ENCODE data around the gene HLA-G. TPM values are rescaled to one million over a fixed set of nuclear protein-coding genes. Genes with fewer than 3 reads are reported as not detected.
"Not testable (repeated sequence)": the region's sequence is repeated elsewhere in the genome, so short reads cannot be mapped to it uniquely, and the experiment has no call there.

Gene HLA-G
- total RNA-seq, 2 donors from 2014 or later = 0.78 TPM; not detected in 1

DNA sequence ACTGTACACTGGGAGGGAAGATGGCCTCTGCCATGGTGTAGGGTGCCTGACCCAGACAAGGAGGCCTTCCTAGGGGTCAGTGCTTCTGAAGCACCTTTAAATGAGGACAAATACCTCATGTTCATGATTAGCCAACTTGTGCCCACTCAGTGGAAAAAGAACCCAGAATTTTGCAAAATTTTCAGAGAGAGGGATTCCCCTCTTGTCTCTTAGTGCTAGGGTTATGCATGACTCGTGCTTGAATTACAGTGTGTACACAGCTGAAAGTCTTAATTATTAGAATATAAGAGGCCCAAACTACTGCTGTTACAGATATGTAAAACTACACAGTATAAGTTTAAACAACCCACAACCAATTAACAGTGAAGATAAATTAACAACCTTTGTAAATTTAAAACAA is 38.0 kb downstream of the HLA-G start:
- intact Hi-C loops (cut with DNase I) = no loop called here
- no peak for DNase-seq
- H3K9me3 ChIP-seq = no peaks in the 10 kb centered on the region
- no peak overlapping the region for H3K27ac ChIP-seq
- TF ChIP-seq POLR2A (IDR thresholded peaks at IDR 0.05) = no peak
- TF ChIP-seq, protein P1, sequence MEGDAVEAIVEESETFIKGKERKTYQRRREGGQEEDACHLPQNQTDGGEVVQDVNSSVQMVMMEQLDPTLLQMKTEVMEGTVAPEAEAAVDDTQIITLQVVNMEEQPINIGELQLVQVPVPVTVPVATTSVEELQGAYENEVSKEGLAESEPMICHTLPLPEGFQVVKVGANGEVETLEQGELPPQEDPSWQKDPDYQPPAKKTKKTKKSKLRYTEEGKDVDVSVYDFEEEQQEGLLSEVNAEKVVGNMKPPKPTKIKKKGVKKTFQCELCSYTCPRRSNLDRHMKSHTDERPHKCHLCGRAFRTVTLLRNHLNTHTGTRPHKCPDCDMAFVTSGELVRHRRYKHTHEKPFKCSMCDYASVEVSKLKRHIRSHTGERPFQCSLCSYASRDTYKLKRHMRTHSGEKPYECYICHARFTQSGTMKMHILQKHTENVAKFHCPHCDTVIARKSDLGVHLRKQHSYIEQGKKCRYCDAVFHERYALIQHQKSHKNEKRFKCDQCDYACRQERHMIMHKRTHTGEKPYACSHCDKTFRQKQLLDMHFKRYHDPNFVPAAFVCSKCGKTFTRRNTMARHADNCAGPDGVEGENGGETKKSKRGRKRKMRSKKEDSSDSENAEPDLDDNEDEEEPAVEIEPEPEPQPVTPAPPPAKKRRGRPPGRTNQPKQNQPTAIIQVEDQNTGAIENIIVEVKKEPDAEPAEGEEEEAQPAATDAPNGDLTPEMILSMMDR (IDR thresholded peaks at IDR 0.05) = no peak
- no peaks in the 10 kb centered on the region for H3K4me1 ChIP-seq
- H3K36me3 ChIP-seq (replicated peaks in 1 of 2; ENCODE audit: insufficient read depth in 1 of 2, low read depth in 2 of 2) = no peaks in the 10 kb centered on the region
- peaks cover 0 to 8% of the 10 kb centered on the region in 2 donors for H3K27me3 ChIP-seq
- 52 to 65% methylated on average over 1 of the region's 1 CpG for WGBS, 2 donors
- no peak for ATAC-seq
- H3K4me3 ChIP-seq = no peak overlapping the region

DNA sequence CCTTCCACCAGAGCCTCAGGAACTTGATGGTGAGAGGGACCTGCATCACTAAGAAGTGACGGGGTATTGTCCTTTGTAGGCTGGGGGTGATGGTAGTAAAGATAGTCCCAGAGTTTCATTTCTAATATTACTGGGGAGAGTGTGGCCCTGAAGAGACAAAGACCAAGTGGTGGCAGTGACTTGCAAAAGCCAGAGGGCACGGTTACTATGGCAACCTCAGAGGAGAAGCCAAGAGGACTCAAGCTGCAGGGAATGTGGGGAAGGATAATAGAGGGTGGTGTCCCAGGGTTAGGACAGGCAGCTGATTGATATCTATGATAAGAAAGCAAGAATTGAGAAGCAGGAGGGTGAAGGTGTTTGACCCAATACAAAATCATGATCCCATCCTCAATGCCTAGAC is 42.5 kb downstream of the HLA-G start:
- TF ChIP-seq, protein P1 (IDR thresholded peaks at IDR 0.05) = no peak
- TF ChIP-seq POLR2A (IDR thresholded peaks at IDR 0.05) = no peak
- H3K4me1 ChIP-seq = no peaks in the 10 kb centered on the region
- no peaks in the 10 kb centered on the region for H3K36me3 ChIP-seq (replicated peaks in 1 of 2; ENCODE audit: insufficient read depth in 1 of 2, low read depth in 2 of 2)
- H3K27me3 ChIP-seq = no peaks in the 10 kb centered on the region
- no peak overlapping the region for H3K27ac ChIP-seq
- intact Hi-C loops (cut with DNase I) = no loop called here
- H3K4me3 ChIP-seq = no peak overlapping the region
- 22 to 53% methylated on average over 2 of the region's 2 CpGs for WGBS, 2 donors
- DNase-seq (no peak), ATAC-seq (no peak)
- no peaks in the 10 kb centered on the region for H3K9me3 ChIP-seq

DNA sequence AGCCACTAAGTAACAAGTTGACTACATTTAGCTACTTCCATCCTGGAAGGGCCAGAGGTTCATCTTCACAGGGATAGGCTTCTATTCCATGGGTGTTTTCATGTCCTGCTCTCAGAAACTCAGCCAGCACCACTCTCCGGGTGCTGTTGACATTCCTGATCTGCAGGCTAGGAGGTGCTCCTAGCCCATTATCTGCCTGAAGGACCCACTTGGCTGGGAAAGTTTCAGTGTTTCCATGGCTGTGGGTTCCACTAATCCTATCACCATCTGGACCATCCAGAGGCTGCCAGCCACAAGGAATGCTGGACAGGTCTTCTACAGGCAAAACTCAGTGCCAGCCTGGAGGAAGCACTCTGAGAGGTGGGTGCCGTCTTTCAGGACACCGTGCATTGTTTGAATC is 45.2 kb downstream of the HLA-G start:
- intact Hi-C loops (cut with DNase I) = no loop called here
- H3K27me3 ChIP-seq = no peaks in the 10 kb centered on the region
- H3K4me1 ChIP-seq = no peaks in the 10 kb centered on the region
- H3K27ac ChIP-seq = no peak overlapping the region
- H3K4me3 ChIP-seq = no peak overlapping the region
- DNase-seq (no peak), ATAC-seq (no peak)
- no peaks in the 10 kb centered on the region for H3K36me3 ChIP-seq (replicated peaks in 1 of 2; ENCODE audit: insufficient read depth in 1 of 2, low read depth in 2 of 2)
- TF ChIP-seq, protein P1 (IDR thresholded peaks at IDR 0.05) = no peak
- no peak for TF ChIP-seq POLR2A (IDR thresholded peaks at IDR 0.05)
- 42 to 74% methylated on average over 2 to 3 of the region's 3 CpGs for WGBS, 2 donors
- H3K9me3 ChIP-seq = no peaks in the 10 kb centered on the region

DNA sequence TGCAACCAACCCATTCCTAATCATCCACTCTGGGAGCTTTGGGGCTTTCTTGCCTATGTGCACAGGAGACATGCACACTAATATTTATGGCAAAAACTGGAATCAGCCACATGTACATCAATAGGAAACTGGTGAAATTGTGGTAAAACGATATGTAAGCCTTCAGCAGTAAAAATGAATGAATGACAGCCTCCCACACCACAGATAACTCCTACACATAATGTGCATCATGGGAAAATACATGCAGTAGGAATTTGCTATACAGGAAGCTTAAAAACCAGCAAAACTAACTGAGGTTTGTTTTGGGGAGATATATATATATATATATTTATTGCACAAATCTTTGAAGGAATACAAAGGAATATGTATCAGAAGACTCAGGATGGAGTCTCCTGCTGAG is 47.6 kb downstream of the HLA-G start:
- Histone ChIP-seq H3K27me3 (no peaks in the 10 kb centered on the region), H3K36me3 (replicated peaks in 1 of 2; ENCODE audit: insufficient read depth in 1 of 2, low read depth in 2 of 2) (no peaks in the 10 kb centered on the region), H3K4me3 (no peak overlapping the region), H3K27ac (no peak overlapping the region), H3K9me3 (no peaks in the 10 kb centered on the region), H3K4me1 (no peaks in the 10 kb centered on the region)
- intact Hi-C loops (cut with DNase I) = no loop called here
- ATAC-seq = no peak
- 61 to 94% methylated on average over 1 of the region's 1 CpG for WGBS, 2 donors
- TF ChIP-seq POLR2A (IDR thresholded peaks at IDR 0.05) = no peak
- TF ChIP-seq, protein P1 (IDR thresholded peaks at IDR 0.05) = no peak
- DNase-seq = no peak

DNA sequence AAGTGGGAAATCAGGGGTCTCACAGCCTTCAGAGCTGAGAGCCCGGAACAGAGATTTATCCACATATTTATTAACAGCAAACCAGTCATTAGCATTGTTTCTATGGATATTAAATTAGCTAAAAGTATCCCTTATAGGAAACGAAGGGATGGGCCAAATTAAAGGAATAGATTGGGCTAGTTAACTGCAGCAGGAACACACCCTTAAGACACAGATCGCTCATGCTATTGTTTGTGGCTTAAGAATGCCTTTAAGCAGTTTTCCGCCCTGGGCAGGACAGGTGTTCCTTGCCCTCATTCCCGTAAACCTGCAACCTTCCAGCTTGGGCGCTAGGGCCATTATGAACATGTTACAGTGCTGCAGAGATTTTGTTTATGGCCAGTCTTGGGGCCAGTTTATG is 48.1 kb downstream of the HLA-G start:
- H3K27me3 ChIP-seq; ATAC-seq; H3K4me1 ChIP-seq; DNase-seq; H3K9me3 ChIP-seq; H3K36me3 ChIP-seq (replicated peaks in 1 of 2; ENCODE audit: insufficient read depth in 1 of 2, low read depth in 2 of 2); H3K27ac ChIP-seq; intact Hi-C loops (cut with DNase I); H3K4me3 ChIP-seq: not testable (repeated sequence)
- WGBS, 2 donors = 56% methylated on average over 6 of the region's 6 CpGs; no CpG with 5 or more reads in 1 of the 2 donors

Small RNA genes within 50 kb of the gene (small RNA-seq; reads per million reads assigned to genes)
- gene MICG = not detected

Other genes starting within 250 kb of the HLA-G start
- gene OR2H2, start 242.7 kb upstream of the HLA-G start, total RNA-seq = not detected
- 10 to 100 TPM; 23.7 to 31.9 TPM for gene GABBR1, start 194.6 kb upstream of the HLA-G start, total RNA-seq
- not detected for gene MOG, start 170.7 kb upstream of the HLA-G start, total RNA-seq
- not detected for gene ZFP57, start 146.7 kb upstream of the HLA-G start, total RNA-seq
- 10 to 100 TPM; 25.4 to 51.7 TPM for gene HLA-F, start 104.4 kb upstream of the HLA-G start, total RNA-seq
- gene HLA-A, start 114.7 kb downstream of the HLA-G start, total RNA-seq = 100 to 1,000 TPM; 104 to 281 TPM
- 10 to 100 TPM in 1 of 2 donors, 1 to 10 TPM in 1; 7.6 to 18.7 TPM for gene POLR1H, start 233.4 kb downstream of the HLA-G start, total RNA-seq
- gene PPP1R11, start 239.4 kb downstream of the HLA-G start, total RNA-seq = 10 to 100 TPM; 18.9 to 34.3 TPM
- gene RNF39, start 247.9 kb downstream of the HLA-G start, total RNA-seq = 1 to 10 TPM in 1 of 2 donors, not detected in 1; 1.6 TPM